Measurements from ENCODE around the gene EXOC3L1.

Gene EXOC3L1

DNA sequence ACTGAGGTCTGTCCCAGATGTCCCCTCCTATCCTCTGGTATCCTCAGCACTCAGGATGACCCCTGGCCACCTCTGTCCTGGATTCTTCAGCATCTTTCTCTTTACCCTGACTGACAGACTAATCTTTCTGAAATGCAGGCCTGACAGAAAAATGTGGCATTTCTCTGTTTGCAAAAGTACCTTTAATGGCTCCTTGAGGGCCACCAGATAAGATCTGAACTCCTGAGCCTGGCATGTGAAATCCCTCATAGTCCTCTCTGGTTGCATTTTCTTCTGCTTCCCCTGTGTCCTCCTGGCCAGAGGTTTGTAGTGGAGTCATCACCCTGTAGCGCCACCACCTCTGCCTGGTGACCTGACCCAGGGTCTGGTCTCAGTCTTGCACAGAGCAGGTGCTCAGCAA is 6.9 kb upstream of the EXOC3L1 start:
- DNase-seq: no peak
- peak overlapping the region; percentile 48 for H3K27ac Mint-ChIP-seq
- no peaks in the 10 kb centered on the region for H3K9me3 Mint-ChIP-seq
- H3K4me1 Mint-ChIP-seq (ENCODE audit: low read depth): peaks cover 44% of the 10 kb centered on the region
- no peaks in the 10 kb centered on the region for H3K27me3 Mint-ChIP-seq
- H3K4me3 Mint-ChIP-seq: no peak overlapping the region
- H3K36me3 Mint-ChIP-seq (ENCODE audit: low read depth): peaks cover 87% of the 10 kb centered on the region

DNA sequence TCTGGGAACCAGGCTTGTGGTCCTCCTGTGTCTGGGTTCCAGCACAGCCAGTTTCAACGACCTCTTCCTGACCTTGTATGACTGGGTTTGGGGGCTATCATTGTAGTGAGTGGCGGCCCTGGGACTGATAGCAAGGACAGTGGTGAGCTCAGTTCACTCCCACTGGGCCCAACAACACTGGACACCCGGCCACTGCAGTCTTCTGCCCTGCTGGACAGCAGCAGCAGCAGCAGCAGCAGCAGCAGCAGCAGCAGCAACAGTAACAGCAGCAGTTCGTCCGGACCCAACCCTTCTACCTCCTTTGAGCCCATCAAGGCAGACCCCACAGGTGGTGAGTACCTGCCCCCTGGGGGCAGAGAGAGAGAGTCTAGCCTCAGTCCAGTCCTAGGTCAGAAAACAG is 5.7 kb upstream of the EXOC3L1 start:
- Mint-ChIP-seq H3K4me3 (no peak overlapping the region), H3K4me1 (ENCODE audit: low read depth) (peaks cover 52% of the 10 kb centered on the region), H3K36me3 (ENCODE audit: low read depth) (peaks cover 75% of the 10 kb centered on the region), H3K27me3 (no peaks in the 10 kb centered on the region), H3K9me3 (no peaks in the 10 kb centered on the region), H3K27ac (peak overlapping the region; percentile 94)
- no peak for DNase-seq

DNA sequence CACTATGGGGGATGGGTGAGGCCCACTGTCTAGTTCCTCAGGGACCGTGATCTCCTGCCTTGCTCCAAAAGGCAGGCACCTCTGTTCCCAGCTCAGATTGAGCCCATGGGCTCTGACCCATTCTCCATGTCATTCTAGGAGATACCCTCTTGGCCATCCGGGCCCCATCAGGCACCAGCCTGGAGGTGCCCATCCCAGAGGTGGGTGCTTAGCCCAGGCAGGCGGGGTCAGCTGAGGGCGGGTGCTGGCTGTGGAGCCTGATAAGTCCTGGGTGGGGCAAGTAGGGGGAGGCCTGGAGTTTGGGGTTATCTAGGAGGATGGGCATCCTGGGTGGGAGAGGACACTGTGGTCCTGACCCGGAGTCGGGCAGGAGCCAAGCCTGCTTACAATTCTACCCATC is 4.3 kb upstream of the EXOC3L1 start:
- Mint-ChIP-seq H3K36me3 (ENCODE audit: low read depth) (peaks cover 63% of the 10 kb centered on the region), H3K4me3 (peak overlapping the region; percentile 95), H3K9me3 (no peaks in the 10 kb centered on the region), H3K27me3 (no peaks in the 10 kb centered on the region), H3K27ac (peak overlapping the region; percentile 94), H3K4me1 (ENCODE audit: low read depth) (peaks cover 52% of the 10 kb centered on the region)
- no peak for DNase-seq

DNA sequence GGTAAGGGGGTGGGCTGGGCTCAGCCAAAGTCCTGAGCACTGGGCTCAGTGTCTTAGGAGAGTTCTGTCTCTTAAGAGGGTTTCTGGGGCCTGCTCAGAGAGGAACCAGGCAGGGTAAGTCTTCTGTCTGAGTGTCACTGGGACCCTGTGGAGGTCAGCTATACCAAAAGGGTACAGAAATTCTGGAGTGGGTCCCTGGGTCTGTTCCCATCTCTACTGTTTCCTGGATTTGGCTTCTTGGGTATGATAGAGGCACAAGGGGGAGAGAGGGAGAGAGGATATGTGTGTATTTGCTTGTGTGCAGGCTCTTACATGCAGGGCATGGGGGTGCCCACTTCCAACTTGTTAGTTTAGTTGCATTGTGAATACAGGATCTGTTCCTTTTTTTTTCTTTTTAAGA is 3.6 kb upstream of the EXOC3L1 start:
- Mint-ChIP-seq H3K4me1 (ENCODE audit: low read depth) (peaks cover 52% of the 10 kb centered on the region), H3K9me3 (no peaks in the 10 kb centered on the region), H3K4me3 (peak overlapping the region; percentile 95), H3K27ac (peak overlapping the region; percentile 94), H3K36me3 (ENCODE audit: low read depth) (peaks cover 62% of the 10 kb centered on the region), H3K27me3 (no peaks in the 10 kb centered on the region)
- DNase-seq: no peak

DNA sequence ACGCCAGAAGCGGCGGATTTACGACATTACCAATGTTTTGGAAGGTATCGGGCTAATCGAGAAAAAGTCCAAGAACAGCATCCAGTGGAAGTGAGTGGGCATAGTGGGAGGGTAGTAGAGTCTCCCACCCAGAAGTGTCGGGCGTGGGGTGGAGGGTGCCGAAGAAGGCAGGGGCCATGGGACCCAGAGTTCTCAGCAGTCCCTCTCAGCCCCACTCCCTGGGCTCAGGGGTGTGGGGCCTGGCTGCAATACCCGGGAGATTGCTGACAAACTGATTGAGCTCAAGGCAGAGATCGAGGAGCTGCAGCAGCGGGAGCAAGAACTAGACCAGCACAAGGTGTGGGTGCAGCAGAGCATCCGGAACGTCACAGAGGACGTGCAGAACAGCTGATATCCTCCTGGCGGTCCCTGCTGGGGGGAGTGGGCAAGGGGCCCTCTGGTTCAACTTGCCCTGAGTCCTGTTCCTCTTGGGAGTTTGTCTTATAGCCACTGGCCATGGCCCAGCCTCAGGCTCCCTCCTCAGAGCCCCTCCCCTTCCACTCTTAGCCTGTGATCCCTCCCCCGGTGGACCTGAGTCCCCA is 2.9 kb upstream of the EXOC3L1 start:
- peak overlapping the region; percentile 94 for H3K27ac Mint-ChIP-seq
- peaks cover 56% of the 10 kb centered on the region for H3K36me3 Mint-ChIP-seq (ENCODE audit: low read depth)
- H3K4me1 Mint-ChIP-seq (ENCODE audit: low read depth): peaks cover 52% of the 10 kb centered on the region
- DNase-seq: no peak
- H3K27me3 Mint-ChIP-seq: no peaks in the 10 kb centered on the region
- H3K9me3 Mint-ChIP-seq: no peaks in the 10 kb centered on the region
- H3K4me3 Mint-ChIP-seq: peak overlapping the region; percentile 95

DNA sequence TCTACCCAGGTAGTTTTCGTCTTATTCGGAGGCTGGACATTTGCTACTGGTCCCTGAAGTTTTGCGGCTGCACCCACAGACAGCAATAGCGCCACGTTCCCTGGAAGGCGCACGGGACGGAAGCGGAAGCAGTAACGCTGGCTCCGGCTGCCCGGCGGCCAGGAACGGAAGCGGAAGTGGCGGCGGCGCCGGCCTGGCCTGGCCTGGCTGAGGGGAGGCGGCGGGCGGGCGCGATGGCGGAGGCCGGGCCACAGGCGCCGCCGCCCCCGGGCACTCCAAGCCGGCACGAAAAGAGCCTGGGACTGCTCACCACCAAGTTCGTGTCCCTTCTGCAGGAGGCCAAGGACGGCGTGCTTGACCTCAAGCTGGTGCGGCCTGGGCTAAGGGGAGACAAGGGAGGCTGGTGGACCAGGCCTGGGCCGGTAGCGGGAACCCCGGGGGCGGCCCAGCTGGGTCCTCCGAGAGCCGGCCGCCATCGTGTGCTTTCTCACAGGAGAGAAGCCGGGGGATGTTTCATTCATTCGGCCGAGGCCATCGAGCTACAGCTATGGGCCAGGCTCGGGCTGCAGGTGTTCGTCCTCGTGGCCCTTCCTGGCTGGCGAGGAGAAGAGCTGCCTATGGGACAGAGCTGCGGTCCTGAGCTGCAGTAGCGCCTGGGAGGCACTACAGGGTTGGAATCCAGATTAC is 2.2 kb upstream of the EXOC3L1 start, which contains the start of gene E2F4:
TSS of gene E2F4 (plus strand) at position 161 of the 687 bp plus-strand sequence. CDS start at position 234, 73 bp downstream.
- H3K27ac Mint-ChIP-seq: peak within 1 kb of the TSS; percentile 94
- H3K9me3 Mint-ChIP-seq: no peaks in the 10 kb centered on the region
- H3K36me3 Mint-ChIP-seq (ENCODE audit: low read depth): peaks cover 49% of the 10 kb centered on the region
- no peaks in the 10 kb centered on the region for H3K27me3 Mint-ChIP-seq
- H3K4me1 Mint-ChIP-seq (ENCODE audit: low read depth): peaks cover 52% of the 10 kb centered on the region
- peak within 1 kb of the TSS; percentile 95 for H3K4me3 Mint-ChIP-seq
- peak; percentile 92 for DNase-seq

DNA sequence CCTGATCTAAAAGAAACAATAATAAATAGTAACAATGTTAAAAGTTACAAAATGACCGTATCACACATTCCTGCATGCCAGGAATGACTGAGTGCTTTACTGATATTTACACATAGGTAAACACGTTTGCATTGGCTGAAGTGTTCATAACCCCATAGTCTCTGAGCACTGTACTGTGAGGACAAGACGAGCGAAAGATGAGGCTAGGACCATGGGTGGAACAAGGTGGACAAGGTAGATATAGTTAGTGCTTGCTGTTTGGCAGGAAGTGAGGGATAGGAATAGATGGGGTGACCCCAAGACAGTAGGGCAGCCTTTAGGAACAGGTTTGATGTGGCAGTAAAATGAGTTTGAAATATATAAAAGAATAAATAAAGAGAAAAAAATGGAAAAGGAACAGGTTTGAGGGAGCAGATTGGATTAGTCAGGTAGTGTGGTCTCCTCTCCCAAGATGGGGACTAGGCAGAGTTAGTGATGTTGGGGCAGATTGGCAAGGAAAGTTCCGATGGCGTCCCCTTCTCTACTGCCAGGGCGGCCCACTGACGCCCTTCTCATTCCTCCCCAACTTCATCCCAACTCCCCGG is 1.6 kb upstream of the EXOC3L1 start:
- no peaks in the 10 kb centered on the region for H3K9me3 Mint-ChIP-seq
- H3K4me1 Mint-ChIP-seq (ENCODE audit: low read depth): peaks cover 45% of the 10 kb centered on the region
- H3K27ac Mint-ChIP-seq: peak overlapping the region; percentile 94
- H3K4me3 Mint-ChIP-seq: peak overlapping the region; percentile 95
- peaks cover 42% of the 10 kb centered on the region for H3K36me3 Mint-ChIP-seq (ENCODE audit: low read depth)
- DNase-seq: no peak
- peaks cover 5% of the 10 kb centered on the region for H3K27me3 Mint-ChIP-seq

DNA sequence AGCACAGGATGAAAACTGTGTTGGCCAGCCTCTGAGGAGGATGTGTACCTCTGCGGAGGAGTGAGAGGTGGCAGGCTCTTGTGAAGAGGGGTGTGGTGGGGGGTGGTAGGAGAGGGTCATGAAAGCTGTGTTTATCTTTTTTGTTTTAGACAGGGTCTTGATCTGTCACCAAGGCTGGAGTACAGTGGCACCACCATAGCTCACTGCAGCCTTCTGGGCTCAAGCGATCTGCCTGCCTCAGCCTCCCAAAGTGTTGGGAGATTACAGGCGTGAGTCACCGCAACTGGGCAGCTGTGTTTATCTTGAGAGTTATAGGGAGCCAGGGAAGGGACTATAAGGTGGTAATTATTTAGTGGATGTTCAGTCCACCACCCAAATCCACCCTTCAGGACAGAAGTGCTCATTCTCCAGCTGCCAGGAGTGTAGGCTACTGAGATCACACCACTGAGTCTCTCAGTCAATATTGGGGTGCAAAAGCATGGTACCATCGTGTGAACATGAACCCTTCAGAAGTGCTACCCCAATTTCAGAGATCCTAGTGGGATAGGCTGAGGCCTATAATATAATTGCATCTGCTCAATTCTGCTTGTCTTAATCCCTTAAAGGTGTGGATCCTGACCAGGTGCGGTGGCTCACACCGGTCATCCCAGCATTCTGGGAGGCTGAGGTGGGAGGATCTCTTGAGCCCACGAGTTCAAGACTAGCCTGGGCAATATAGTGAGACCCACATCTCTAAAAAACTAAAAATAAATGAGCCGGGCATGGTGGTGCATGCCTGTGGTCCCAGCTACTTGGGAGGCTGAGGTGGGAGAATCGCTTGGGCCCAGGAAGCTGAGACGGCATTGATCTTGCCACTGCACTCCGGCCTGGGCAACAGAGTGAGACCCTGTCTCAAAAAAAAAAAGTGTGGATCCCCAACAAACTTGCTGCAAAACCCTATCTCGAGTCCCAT is 788 bp upstream of the EXOC3L1 start:
- H3K9me3 Mint-ChIP-seq: no peaks in the 10 kb centered on the region
- H3K36me3 Mint-ChIP-seq (ENCODE audit: low read depth): peaks cover 34% of the 10 kb centered on the region
- H3K27me3 Mint-ChIP-seq: peaks cover 7% of the 10 kb centered on the region
- H3K4me1 Mint-ChIP-seq (ENCODE audit: low read depth): peaks cover 41% of the 10 kb centered on the region
- peak overlapping the region; percentile 95 for H3K4me3 Mint-ChIP-seq
- no peak for DNase-seq
- H3K27ac Mint-ChIP-seq: no peak overlapping the region

DNA sequence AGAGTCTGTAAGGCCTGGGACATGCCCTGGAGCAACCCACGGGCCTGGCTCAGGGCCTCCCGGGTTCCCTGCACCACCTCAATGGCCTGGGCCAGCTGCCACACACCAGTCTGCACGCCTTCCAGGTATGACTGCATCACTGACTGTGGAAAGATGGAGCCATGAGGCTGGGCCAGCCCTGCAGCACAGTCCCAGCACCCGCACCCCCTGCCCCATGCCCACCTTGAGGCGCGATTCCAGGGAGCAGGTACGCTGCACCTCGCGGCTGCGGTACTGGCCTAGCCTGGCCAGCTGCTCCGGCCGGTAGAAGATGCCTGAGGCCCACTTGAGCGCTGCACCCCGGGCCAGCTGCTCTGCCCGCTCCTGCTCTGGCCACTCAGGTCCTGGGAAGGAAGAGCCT is 1.1 kb downstream of the EXOC3L1 start:
- H3K27ac Mint-ChIP-seq: no peak overlapping the region
- peaks cover 37% of the 10 kb centered on the region for H3K4me1 Mint-ChIP-seq (ENCODE audit: low read depth)
- peaks cover 19% of the 10 kb centered on the region for H3K27me3 Mint-ChIP-seq
- no peaks in the 10 kb centered on the region for H3K9me3 Mint-ChIP-seq
- DNase-seq: no peak
- no peak overlapping the region for H3K4me3 Mint-ChIP-seq
- peaks cover 15% of the 10 kb centered on the region for H3K36me3 Mint-ChIP-seq (ENCODE audit: low read depth)

DNA sequence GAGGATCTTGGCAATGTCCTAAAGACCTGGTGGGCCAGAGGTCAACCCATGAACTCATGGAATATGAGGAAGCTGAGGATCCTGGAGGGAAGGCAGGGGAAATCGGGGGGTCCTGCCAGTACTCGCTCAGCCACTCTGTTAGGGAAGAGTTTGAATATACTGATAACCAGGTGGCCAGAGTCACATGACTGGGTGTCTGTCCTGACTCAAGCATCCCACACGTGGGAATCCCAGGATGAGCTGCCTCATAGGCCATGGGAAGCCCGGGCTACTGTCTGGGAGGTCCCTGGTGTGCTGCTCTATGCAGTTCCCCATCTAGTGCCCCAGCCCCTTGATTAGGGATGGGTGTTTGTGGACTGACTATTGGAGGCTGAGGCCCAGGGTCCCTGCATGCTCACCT is 1.6 kb downstream of the EXOC3L1 start:
- Mint-ChIP-seq H3K36me3 (ENCODE audit: low read depth) (peaks cover 10% of the 10 kb centered on the region), H3K4me3 (no peak overlapping the region), H3K27ac (no peak overlapping the region), H3K9me3 (no peaks in the 10 kb centered on the region), H3K4me1 (ENCODE audit: low read depth) (peaks cover 33% of the 10 kb centered on the region), H3K27me3 (peaks cover 19% of the 10 kb centered on the region)
- DNase-seq: no peak

DNA sequence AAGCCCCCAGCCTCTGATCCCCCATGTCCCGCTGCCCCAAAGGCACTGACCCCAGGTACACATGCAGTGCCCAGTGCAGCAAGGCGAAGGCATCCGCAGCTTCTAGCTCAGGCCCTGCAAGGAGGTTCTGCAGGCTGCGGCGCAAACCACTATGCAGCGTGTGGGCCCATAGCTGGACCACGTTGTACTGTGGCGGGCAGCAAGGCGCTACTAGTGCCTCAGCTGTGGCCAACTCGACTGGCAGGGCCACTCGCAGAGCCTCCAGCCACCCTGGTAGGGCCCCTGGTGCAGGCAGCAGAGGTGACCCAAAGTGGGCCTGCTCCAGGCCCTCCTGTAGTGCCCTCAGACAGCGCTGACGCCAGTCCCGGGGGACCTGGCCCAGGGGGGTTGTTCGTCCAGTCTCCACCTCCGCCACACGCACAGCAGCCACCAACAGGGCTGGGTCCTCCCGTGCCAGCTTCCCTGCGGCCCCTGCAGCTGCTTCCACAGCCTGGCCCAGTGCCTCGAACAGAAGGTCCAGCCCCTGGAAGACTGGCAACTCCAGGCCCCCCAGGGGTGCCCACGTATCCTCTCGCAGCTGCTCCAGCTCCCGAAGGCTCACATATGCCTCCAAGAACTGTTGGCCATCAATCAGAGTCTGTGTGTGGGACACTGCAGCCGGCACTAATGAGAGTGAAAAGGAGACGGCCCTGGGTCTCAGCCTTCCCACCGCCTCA is 2.6 kb downstream of the EXOC3L1 start:
- Mint-ChIP-seq H3K36me3 (ENCODE audit: low read depth) (peaks cover under 1% of the 10 kb centered on the region), H3K9me3 (no peaks in the 10 kb centered on the region), H3K4me3 (no peak overlapping the region), H3K4me1 (ENCODE audit: low read depth) (peaks cover 23% of the 10 kb centered on the region), H3K27ac (no peak overlapping the region), H3K27me3 (peaks cover 19% of the 10 kb centered on the region)
- no peak for DNase-seq

DNA sequence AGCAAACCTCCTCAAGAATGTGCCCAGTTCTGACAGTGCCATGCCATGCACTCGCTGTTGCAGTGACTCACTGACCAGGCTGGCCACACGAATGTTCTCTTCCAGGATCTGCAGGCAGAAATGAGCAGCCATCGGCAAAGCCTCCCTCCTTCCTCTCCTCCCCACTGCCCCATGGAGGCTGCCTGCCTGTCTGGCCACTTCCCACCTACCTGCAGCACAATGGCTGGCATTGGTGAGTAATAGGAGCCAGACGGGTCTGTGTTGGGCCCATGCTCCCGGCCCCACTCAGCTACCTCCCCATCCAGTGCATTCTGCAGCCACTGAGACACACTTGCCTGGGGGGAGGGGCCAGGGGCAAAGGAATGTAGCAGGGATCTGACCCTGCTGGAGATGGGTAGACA is 3.4 kb downstream of the EXOC3L1 start:
- no peak for DNase-seq
- H3K27me3 Mint-ChIP-seq: peaks cover 19% of the 10 kb centered on the region
- H3K4me3 Mint-ChIP-seq: no peak overlapping the region
- H3K9me3 Mint-ChIP-seq: no peaks in the 10 kb centered on the region
- H3K27ac Mint-ChIP-seq: no peak overlapping the region
- peaks cover 20% of the 10 kb centered on the region for H3K4me1 Mint-ChIP-seq (ENCODE audit: low read depth)
- no peaks in the 10 kb centered on the region for H3K36me3 Mint-ChIP-seq (ENCODE audit: low read depth)

DNA sequence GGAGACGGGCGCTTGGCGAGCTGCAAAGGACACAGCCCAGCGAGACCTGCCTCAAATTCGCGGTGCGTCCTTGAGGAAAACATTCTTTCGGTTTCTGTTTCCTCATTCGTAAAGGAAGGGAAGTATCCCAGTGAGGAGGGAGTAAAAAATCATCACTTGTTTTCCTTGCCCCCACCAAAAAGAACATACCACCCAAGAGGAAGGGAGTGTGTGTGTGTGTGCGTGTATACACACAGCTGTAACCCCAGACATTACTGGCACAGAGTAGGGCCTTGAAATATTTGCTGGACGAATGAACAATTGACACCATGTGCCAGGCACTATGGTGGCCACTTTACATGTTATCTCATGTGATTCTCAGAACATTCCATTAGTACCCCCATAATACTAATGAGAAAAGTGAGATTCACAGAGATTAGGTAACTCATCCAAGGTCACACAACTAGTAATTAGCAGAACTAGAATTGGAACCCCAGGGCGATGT is 4.2 kb downstream of the EXOC3L1 start:
- peaks cover 19% of the 10 kb centered on the region for H3K27me3 Mint-ChIP-seq

More for the DNA sequence above, 4.2 kb downstream of the EXOC3L1 start:
- Mint-ChIP-seq H3K9me3 (no peaks in the 10 kb centered on the region), H3K27ac (no peak overlapping the region), H3K4me1 (ENCODE audit: low read depth) (peaks cover 15% of the 10 kb centered on the region), H3K36me3 (ENCODE audit: low read depth) (no peaks in the 10 kb centered on the region), H3K4me3 (no peak overlapping the region)
- no peak for DNase-seq

Data from activated T-cell treated with anti-CD3 and anti-CD28 coated beads, Interleukin-2, amount 50 U/mL, for 24 hours (primary cell).